Stimulated activated CD8-positive, alpha-beta memory T cell treated with anti-CD3 and anti-CD28 coated beads, Interleukin-7, amount 100 ng/mL, for 1 hour (primary cell): ENCODE data around the gene USP6.
"Not testable (repeated sequence)": the region's sequence is repeated elsewhere in the genome, so short reads cannot be mapped to it uniquely, and the experiment has no call there.

Source experiments
- DNase-seq, 2 donors: peaks; one replicate each; pipeline ENCODE4 v3.0.0-alpha.2; 2020; ENCODE audit warnings: low read depth in 2 of 2

Gene USP6

DNA sequence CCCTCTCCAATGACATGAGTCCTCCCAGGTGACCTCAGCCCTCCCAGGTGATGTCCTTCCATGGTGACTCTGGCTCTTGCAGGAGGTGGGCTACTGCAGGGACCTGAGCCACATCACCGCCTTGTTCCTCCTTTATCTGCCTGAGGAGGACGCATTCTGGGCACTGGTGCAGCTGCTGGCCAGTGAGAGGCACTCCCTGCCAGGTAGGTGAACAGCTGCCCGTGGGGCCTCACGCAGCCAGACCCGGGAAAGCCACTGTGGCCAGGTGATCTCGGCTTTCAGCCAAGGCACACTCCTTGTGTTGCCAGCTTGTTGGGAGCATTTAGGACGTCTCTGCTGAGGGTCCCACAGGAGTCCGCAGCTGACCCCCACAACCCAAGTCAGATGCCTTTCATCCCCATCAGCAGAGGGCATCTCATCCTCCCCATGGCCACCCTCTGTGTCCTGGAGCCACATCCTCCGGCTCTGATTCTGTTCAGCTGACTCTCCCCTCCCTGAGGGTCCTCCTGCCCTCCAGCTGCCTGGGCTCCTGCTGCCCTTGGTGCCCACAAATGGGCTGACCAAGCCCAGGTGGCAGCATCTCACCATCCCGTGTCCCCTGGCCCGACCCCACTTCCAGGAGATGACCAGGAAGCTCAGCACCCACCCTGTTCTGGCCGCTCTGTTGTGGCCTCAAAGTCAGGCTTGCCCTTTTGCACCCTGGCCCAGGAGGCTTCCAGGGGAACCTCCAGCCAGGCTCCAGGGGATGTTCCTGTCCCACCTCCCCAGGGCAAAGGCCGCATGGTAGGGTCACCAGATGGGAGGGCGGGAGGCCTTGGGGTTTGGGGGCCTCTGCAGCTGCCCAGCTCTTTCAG is 20.1 kb downstream of the USP6 start:
- DNase-seq = no peak

DNA sequence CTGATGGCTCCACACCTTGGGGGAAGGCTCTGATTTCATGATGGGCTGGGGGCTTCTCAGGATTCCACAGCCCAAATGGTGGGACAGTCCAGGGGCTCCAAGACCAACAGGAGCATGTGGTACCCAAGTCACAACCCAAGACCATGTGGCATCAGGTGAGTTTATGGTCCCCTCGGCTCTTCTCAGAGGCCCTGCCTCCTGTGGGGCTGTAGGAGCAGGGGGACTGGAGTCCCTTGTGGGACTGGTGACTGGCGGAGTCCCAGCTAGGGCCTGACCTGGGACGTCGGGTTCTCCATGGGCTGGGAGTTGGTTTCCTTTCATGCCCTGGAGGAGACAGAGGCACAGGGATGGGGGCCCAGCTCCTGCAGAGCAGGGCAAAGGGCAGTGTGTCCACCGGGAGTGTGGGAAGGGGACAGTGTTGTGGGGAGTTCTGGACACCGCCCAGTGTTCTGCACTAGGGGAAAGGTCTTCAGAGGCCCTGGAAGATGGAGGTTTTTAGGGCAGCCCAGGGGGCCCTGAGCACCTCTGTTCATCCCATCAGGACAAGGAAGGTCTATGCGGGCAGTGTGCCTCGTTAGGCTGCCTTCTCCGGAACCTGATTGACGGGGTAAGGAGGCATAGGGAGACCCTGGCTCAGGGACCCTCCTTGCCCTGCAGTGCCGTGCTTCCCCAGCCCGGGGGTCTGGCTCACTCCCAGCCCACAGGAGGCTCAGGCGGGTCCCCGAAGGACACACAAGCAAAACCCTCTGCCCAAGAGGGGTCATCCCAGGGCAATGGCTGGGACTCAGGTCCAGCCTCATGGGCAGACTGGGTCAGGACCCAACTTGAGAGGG is 21.0 kb downstream of the USP6 start:
- DNase-seq = not testable (repeated sequence)

DNA sequence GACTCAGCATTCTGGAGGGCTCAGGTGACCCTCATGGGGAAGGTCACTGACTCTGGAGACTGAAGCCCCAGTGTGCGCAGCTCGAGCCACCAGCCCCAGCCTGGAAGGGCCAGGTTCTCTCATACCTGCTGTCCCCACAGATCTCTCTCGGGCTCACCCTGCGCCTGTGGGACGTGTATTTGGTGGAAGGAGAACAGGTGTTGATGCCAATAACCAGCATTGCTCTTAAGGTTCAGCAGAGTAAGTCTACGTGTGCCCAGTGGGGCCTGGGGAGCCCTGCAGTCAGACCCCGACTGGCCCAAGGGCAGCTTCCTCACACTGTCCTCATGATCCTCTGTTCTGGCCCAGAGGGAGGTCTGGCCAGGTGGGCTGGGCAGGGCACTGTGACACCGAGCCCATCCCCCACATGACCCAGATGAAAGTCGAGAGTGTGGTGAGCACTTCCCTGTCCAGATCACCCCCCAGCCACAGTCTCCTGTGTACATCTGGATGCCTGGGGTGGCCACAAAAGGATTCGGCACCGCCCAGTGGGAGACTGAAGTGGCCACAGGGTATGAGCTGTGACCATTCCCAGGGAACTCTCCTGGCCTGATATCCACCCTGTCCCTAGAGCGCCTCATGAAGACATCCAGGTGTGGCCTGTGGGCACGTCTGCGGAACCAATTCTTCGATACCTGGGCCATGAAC is 21.8 kb downstream of the USP6 start:
- not testable (repeated sequence) for DNase-seq

DNA sequence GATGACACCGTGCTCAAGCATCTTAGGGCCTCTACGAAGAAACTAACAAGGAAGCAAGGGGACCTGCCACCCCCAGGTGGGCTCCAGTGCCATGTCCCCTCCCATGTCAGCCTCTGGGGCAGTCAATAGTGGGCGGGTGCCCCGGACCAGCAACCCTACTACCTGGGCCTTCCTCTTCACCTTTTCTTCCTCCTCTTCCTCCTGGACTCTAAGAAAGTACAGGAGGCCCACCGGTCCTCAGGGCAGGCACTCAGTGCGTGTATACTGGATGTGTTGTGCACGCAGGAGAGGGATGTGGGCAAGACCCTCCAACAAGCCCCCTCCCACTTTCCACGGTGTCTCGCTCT is 22.3 kb downstream of the USP6 start:
- DNase-seq = not testable (repeated sequence)

DNA sequence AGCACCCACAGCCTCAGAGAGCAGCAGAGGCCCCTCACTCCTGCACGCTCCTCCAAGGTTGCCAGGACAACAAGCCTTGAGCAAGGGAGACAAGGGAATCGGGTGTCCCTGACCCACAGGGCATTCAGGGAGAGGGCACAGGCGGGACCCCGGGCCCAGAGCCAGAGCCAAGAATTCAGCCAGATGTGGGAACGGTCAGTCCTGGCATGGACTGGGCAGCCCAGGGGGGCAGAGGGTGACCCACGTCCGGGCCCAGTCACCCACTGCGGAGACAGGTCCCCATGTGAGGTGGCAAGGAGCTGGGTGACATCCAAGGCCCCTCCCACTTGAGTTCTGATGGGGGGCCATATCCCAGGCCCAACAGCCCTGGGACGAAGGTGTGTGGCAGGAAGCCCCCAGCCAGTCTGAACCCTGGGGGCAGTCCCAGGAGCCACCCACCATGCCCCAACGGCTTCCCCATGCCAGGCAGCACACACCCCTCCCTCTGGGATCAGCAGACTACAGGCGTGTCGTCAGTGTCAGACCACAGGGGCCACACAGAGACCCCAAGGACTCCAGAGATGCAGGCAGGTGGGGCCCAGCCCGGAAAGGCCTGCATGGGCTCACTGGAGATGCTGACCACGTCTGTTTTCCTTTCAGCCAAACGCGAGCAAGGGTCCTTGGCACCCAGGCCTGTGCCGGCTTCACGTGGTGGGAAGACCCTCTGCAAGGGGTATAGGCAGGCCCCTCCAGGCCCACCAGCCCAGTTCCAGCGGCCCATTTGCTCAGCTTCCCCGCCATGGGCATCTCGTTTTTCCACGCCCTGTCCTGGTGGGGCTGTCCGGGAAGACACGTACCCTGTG is 23.0 kb downstream of the USP6 start:
- no peak for DNase-seq

DNA sequence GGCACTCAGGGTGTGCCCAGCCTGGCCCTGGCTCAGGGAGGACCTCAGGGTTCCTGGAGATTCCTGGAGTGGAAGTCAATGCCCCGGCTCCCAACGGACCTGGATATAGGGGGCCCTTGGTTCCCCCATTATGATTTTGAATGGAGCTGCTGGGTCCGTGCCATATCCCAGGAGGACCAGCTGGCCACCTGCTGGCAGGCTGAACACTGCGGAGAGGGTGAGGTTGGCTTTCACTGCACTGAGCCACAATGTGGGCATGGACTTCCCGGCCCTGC is 23.6 kb downstream of the USP6 start:
- DNase-seq = no peak

DNA sequence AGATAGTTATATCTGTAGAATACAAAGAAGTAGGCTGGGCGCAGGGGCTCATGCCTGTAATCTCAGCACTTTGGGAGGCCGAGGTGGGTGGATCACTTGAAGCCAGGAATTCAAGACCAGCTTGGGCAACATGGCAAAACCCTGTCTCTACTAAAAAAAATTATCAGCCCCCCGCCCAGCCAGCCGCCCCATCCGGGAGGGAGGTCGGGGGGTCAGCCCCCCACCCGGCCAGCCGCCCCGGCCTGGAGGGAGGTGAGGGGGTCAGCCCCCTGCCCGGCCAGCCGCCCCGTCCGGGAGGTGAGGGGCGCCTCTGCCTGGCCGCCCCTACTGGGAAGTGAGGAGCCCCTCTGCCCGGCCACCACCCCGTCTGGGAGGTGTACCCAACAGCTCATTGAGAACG is 27.0 kb downstream of the USP6 start:
- DNase-seq = not testable (repeated sequence)

DNA sequence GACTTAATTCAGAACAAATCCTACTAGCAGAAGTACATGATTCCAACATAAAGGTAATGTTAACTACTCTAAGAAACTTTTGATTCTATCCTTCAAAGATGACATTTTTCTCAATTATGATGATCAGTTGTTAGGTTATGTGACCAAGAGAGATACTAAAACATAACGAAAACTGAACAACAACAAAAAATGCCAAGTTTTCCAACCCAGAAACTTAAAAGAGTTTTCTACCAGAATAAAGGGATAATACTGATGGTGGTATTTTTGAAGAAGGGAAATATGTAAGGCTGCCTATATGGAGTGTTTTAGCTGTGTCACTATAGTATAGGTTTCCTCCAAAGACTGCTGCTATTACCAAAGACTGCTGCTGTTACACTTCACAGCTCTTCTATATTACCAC is 30.3 kb downstream of the USP6 start:
- DNase-seq = not testable (repeated sequence)

DNA sequence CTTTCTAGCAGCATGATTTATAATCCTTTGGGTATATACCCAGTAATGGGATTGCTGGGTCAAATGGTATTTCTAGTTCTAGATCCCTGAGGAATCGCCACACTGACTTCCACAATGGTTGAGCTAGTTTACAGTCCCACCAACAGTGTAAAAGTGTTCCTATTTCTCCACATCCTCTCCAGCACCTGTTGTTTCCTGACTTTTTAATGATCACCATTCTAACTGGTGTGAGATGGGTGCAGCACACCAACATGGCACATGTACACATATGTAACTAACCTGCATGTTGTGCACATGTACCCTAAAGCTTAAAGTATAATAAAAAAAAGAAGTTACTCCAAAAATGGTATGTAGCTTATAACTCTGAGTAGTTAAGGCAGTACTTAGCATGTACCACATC is 44.9 kb downstream of the USP6 start:
- DNase-seq = not testable (repeated sequence)

DNA sequence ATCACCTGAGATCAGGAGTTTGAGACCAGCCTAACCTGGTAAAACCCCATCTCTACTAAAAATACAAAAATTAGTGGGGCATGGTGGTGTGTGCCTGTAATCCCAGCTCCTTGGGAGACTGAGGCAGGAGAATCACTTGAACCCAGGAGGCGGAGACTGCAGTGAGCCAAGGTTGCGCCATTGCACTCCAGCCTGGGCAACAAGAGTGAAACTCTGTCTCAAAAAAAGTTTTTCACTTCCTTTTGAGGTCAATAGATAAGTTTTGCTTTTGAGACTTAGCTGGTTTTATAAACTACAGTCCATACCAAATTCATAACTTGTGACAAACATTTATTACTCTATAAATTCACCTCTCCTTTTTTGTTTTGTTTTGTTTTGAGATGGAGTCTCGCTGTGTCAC is 46.0 kb downstream of the USP6 start:
- not testable (repeated sequence) for DNase-seq

DNA sequence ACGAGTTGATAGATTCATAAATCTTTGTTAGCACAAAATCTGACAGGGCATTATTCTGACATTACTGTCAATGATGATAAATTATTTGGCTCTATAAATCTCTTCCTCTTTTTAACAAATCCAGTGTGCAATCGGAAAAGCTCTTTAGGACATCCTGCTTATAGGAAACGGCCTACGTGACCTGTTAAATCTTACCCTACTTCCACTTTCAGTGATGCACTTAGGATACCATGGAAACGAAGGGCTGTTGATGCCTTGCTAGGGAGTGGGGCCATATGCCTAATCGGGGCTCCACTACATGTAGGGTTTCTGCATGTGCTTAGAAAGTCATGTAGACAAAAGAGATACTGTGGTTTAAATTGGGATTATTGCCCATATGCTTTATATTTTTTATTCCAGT is 48.6 kb downstream of the USP6 start:
- no peak for DNase-seq

DNA sequence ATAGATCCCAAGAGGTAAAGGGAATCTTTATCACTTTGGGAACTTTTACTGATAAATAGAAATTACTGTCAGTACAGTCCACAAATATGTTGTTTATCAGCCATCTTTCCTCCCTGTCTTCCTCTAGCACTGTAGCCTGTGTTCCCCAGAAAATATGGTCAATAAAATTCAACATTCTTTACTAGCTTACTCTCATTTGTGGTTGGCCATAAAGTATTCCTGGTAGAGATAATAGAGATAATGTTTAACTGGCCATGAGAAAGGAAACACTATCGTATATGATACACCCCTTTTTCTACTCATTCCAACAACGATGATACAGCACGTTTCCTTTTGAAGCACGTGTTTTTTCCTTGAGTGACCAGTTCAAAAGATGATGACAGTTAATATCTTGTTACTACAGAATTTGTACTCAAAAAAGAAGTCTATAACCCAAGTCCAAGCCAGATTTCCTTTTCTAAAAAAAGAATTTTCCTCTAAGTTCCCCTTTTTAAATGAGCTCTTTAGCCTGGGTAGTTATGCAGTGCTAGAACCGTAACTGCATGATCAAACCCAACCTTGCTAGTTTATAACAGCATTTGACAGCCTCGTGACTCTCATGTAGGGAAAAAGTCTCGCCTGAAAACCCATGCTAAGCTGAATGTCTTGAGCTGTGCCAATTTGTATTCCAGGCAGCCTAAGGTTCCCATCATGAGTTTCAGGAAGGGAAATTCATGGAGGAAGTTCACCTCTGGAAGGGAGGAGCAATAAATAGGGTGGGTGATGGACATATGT is 50.1 kb downstream of the USP6 start:
- not testable (repeated sequence) for DNase-seq

DNA sequence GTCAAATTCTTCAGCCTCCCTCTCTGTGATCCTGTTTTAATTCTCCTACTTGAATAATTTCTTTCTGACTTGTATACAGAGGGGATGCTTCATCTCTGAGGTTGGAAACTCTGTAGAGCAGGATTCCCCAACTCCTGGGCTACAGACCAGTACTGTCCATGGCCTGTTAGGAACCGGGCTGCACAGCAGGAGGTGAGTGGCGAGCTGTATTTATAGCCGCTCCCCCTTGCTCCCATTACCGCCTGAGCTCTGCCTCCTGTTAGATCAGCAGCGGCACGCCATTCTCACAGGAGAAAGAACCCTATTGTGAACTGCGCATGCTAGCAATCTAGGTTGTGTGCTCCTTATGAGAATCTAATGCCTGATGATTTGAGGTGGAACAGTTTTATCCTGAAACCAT is 59.2 kb downstream of the USP6 start:
- DNase-seq = not testable (repeated sequence)

DNA sequence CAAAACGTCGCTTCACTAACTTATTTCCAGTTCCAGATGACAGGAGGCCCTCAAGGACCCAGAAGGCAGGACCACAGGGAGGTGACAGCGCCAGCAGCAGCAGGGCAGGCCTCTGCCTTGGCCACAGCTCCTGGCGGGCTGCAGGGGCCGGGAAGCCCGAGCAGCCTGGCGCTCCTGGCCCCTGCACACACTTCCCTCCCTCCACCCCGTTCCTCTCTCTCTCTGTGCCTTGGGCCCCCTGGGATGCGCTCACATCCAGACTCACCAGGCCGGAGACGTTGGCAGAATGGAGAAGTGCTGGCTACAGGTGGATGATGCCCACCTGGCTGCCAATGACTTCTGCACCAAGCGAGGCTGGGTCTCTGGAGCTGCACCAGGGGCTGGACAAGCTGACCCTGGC is 63.2 kb downstream of the USP6 start:
- DNase-seq = no peak

DNA sequence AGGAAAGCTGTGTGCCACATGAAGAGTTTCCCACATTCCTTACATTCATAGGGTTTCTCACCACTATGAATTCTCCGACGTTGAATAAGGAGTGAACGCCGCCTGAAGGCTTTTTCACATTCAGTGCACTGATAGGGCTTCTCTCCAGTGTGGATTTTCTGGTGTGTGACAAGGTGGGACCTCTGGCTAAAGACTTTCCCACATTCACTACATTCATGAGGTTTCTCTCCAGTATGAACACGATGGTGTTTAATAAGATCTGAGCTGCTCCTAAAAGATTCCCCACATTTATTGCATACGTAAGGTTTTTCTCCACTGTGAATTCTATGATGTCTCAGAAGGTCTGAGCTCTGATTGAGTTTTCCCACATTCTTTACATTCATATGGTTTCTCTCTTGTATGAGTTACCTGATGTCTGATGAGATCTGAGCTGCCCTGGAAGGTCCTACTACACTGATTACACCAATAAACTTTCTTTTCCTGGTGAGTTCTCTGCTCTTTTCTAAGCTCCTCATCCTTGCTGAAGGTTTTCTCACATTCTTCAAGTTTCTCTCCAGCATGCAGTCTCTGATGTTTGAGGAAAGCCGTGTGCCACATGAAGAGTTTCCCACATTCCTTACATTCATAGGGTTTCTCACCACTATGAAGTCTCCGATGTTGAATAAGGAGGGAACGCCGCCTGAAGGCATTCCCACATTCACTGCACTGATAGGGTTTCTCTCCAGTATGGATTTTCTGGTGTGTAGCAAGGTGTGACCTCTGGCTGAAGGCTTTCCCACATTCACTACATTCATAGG is 65.9 kb downstream of the USP6 start:
- no peak for DNase-seq

DNA sequence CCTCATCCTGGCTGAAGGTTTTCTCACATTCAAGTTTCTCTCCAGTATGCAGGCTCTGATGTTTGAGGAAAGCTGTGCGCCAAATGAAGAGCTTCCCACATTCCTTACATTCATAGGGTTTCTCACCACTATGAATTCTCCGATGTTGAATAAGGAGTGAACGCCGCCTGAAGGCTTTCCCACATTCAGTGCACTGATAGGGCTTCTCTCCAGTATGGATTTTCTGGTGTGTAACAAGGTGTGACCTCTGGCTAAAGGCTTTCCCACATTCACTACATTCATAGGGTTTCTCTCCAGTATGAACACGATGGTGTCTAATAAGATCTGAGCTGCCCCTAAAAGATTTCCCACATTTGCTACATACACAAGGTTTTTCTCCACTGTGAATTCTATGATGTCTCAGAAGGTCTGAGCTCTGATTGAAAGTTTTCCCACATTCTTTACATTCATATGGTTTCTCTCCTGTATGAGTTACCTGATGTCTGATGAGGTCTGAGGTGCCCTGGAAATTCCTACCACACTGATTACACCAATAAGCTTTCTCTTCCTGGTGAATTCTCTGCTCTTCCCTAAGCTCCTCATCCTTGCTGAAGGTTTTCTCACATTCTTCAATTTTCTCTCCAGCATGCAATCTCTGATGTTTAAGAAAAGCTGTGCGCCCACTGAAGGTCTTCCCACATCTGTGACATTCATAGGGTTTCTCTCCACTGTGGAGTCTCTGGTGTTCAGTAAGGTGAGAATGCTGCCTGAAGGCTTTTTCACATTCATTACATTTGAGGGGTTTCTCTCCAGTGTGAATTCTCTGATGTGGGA is 67.0 kb downstream of the USP6 start:
- DNase-seq = no peak

DNA sequence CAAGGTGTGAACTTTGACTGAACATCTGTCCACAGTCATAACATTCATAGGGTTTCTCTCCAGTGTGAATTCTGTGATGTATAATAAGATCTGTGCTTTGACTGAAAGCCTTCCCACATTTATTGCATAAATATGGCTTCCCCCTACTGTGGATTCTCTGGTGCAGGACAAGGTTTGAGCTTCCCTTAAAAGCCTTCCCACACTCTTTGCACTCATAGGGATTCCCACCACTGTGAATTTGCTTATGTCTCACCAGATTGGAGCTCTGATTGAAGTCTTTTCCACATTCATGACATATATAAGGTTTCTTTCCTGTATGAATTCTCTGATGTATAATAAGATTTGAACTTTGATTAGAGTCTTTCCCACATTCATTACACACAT is 67.6 kb downstream of the USP6 start:
- no peak for DNase-seq

DNA sequence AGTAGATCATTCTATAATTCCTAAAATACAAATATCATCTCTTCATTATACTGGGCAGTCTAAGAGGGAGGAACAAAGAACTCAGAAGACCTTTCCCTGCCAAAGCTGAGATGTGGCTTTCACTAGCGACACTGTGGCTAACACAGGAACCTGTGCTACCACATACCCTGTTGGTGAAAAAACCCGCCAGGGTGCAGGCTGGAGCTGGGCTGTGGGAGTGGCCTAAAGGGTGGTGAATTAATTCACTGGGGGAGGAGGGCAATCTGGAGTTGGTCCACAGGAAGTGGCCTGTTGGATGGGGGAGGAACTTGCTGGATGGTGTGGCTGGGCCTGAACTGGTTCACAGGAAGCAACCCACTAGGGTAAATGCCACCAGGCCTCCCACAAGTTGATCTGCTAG is 68.5 kb downstream of the USP6 start:
- peak; percentile 2 to 12 for DNase-seq
